K562 (cell line): ENCODE results near the gene ZNF77. TPM values are rescaled to one million over a fixed set of nuclear protein-coding genes. Genes with fewer than 3 reads are reported as not detected.

Experiments
- ATAC-seq: fragments of 200-7000 bp; cut with Tn5 transposase; 3 replicates; pipeline ENCODE4 v1.9.1; 2020; ENCODE audit warnings: moderate library complexity
- BruUV-seq: library from RNA; stranded (reverse); fragments of 400-500 nt; replicated peaks from 2 replicates; lab custom pipeline; 2021; lab: Mats Ljungman, UMichigan
- CTCF ChIA-PET: fragments of 300-600 bp; formaldehyde crosslinking; extraction: SDS; loops from one replicate; lab custom pipeline; 2021; ENCODE audit warnings: low intra/inter-chr PET ratio; lab: Yijun Ruan, JAX
- POLR2A ChIA-PET: fragments of 300-600, 350-650 bp; sonication (Branson Sonifier 250); formaldehyde crosslinking; extraction: SDS; loops from one replicate; lab custom pipeline; 2021; ENCODE audit warnings: antibody characterized with exemption, inconsistent platforms; lab: Yijun Ruan, JAX
- DNase-seq, 4 experiments: peaks; one replicate each; pipeline versions ENCODE4 v3.0.0 to v3.0.0-alpha.2; 2011 to 2018; ENCODE audit warnings: low spot score in 3 of 4, mixed read lengths in 3 of 4; ENCODE audit errors: extremely low read depth in 1 of 4
- FAIRE-seq: peaks from 2 replicates; lab custom pipeline; 2011; peaks lifted over from hg19 to GRCh38; lab: Jason Lieb, UNC
- H2AFZ ChIP-seq: 2 replicates; pipeline ENCODE4 v1.6.0; 2011; ENCODE audit warnings: low read depth, low read length, control low read depth, inconsistent platforms
- H3K27ac ChIP-seq: fragments of 200-600 bp; 3 replicates; pipeline ENCODE4 v1.8.0; 2011; ENCODE audit warnings: low read depth, mild to moderate bottlenecking, control low read depth, inconsistent platforms, low read length, moderate library complexity, mixed read lengths; ENCODE audit errors: extremely low read depth
- H3K27me3 ChIP-seq, 2 experiments: fragments of 300-600 bp in 1 of 2; 2 replicates in 1 of 2; 3 replicates in 1 of 2; pipeline versions ENCODE4 v1.6.0 to v1.8.0; 2011; ENCODE audit warnings: inconsistent platforms in 2 of 2, low read length in 2 of 2, mild to moderate bottlenecking in 1 of 2, mixed read lengths in 1 of 2, moderate library complexity in 1 of 2; ENCODE audit not compliant: control insufficient read depth in 2 of 2, insufficient read depth in 2 of 2
- H3K36me3 ChIP-seq: fragments of 300-600 bp; 3 replicates; pipeline ENCODE4 v1.8.0; 2011; ENCODE audit warnings: mild to moderate bottlenecking, low read length, inconsistent platforms; ENCODE audit not compliant: control insufficient read depth, insufficient read depth
- H3K4me1 ChIP-seq, 2 experiments: fragments of 200-600 bp in 1 of 2; replicated peaks in 1 of 2; 2 replicates in 1 of 2; 3 replicates in 1 of 2; pipeline versions ENCODE4 v1.5.1 to v1.8.0; 2011; ENCODE audit warnings: inconsistent platforms in 2 of 2, low read length in 2 of 2, mild to moderate bottlenecking in 1 of 2, mixed read lengths in 1 of 2, moderate library complexity in 1 of 2; ENCODE audit not compliant: control insufficient read depth in 2 of 2, insufficient read depth in 2 of 2
- H3K4me2 ChIP-seq: 2 replicates; pipeline ENCODE4 v1.6.1; 2011; ENCODE audit warnings: low read length, control low read depth, inconsistent platforms, mixed read lengths; ENCODE audit not compliant: insufficient read depth
- H3K4me3 ChIP-seq: fragments of 200-600 bp; sonication (generic), shearing (Covaris generic); 2 replicates; pipeline ENCODE4 v1.5.1; 2016; ENCODE audit warnings: control low read depth, inconsistent platforms
- H3K79me2 ChIP-seq: fragments of 200-600 bp; 3 replicates; pipeline ENCODE4 v1.8.0; 2011; ENCODE audit warnings: low read length, inconsistent platforms; ENCODE audit not compliant: control insufficient read depth, insufficient read depth
- H3K9ac ChIP-seq, 2 experiments: 2 replicates each; pipeline versions ENCODE4 v1.6.0 to v1.6.1; 2011; ENCODE audit warnings: low read depth in 2 of 2, low read length in 2 of 2, control low read depth in 1 of 2, inconsistent platforms in 1 of 2, mild to moderate bottlenecking in 1 of 2, mixed read lengths in 1 of 2; ENCODE audit not compliant: insufficient read depth in 1 of 2
- H3K9me1 ChIP-seq: one replicate; pipeline ENCODE4 v1.6.0; 2011; ENCODE audit warnings: inconsistent platforms, mild to moderate bottlenecking, low read length, moderate library complexity; ENCODE audit not compliant: control insufficient read depth, insufficient read depth
- H3K9me3 ChIP-seq: replicated peaks from 2 replicates; pipeline ENCODE4 v1.5.1; 2011; ENCODE audit warnings: low read depth, low read length, inconsistent platforms; ENCODE audit not compliant: control insufficient read depth, insufficient read depth
- H4K20me1 ChIP-seq: replicated peaks from 2 replicates; pipeline ENCODE4 v1.6.1; 2011; ENCODE audit warnings: low read length, inconsistent platforms, mixed read lengths; ENCODE audit not compliant: control insufficient read depth, insufficient read depth
- CEBPB ChIP-seq: fragments of 450-650 bp; IDR thresholded peaks from 2 replicates; pipeline ENCODE4 v1.6.1; 2016; ENCODE audit warnings: missing genetic modification characterization, missing compliant biosample characterization
- CREB3 ChIP-seq: fragments of 450-650 bp; conservative IDR thresholded peaks from 2 replicates; pipeline ENCODE4 v1.6.1; 2016; ENCODE audit warnings: missing genetic modification characterization, low read depth, mild to moderate bottlenecking, missing compliant biosample characterization, moderate library complexity
- POLR2G ChIP-seq: fragments of 200-400 bp; formaldehyde crosslinking; IDR thresholded peaks from 2 replicates; pipeline ENCODE4 v1.6.1; 2017; ENCODE audit warnings: low read depth, mild to moderate bottlenecking, antibody characterized with exemption, low read length, moderate library complexity
- RBFOX2 ChIP-seq: fragments of 200-400 bp; formaldehyde crosslinking; IDR thresholded peaks from 2 replicates; pipeline ENCODE4 v1.6.1; 2017; ENCODE audit warnings: low read depth, mild to moderate bottlenecking, low read length, moderate library complexity
- TAF1 ChIP-seq: IDR thresholded peaks from 2 replicates; pipeline ENCODE4 v1.6.1; 2011; ENCODE audit warnings: mild to moderate bottlenecking, low read length, moderate library complexity; ENCODE audit not compliant: insufficient read depth, control insufficient read depth, severe bottlenecking; ENCODE audit errors: extremely low read depth
- ZBTB33 ChIP-seq: sonication (generic); formaldehyde crosslinking; IDR thresholded peaks from 2 replicates; pipeline ENCODE4 v1.8.1; 2023; ENCODE audit warnings: mild to moderate bottlenecking, missing genetic modification reagents
- WGBS: fragments of 100-300 bp; shearing (Covaris generic); methylation state at CpG from one replicate; pipeline ENCODE4 v1.1.6; 2016; ENCODE audit warnings: low coverage, mixed read lengths; ENCODE audit not compliant: insufficient coverage; ENCODE audit errors: missing lambda C conversion rate; 5-methylcytosine and 5-hydroxymethylcytosine counted together
- in situ Hi-C: fragments of 300-500 bp; cut with MboI; formaldehyde crosslinking; loops from 4 replicates; pipeline ENCODE4 v1.15.0; 2018; ENCODE audit warnings: inconsistent platforms, mixed read lengths
- intact Hi-C: fragments of 100-400 bp; cut with micrococcal nuclease; formaldehyde crosslinking; loops from 2 replicates; pipeline ENCODE4 v1.14.2; 2022
- polyA plus RNA-seq, 8 experiments: library from polyadenylated mRNA; depleted of rRNA in 4 of 8; stranded (reverse) in 5 of 8; unstranded in 3 of 8; fragments of >200 nt; fragmentation: Nextera tagmentation in 2 of 8; fragmentation: Illumina TruSeq in 1 of 8; extraction: Ambion mirVana in 2 of 8; extraction: Trizol in 1 of 8; gene quantifications; 2 replicates each; pipeline versions ENCODE4 v1.2.1 to v1.2.3, GENCODE V29; 2011 to 2014; ENCODE audit warnings: inconsistent platforms in 1 of 8, missing spikeins in 1 of 8
- total RNA-seq, 7 experiments: library from RNA; depleted of rRNA in 6 of 7; stranded (reverse); fragments of >200 nt in 6 of 7; fragmentation: Illumina TruSeq in 2 of 7; extraction: Trizol in 2 of 7; gene quantifications; 2 replicates each; pipeline versions ENCODE4 v1.2.1 to v1.2.3, GENCODE V29; 2011 to 2021; ENCODE audit warnings: low replicate concordance in 1 of 7

Gene ZNF77
- total and polyA plus RNA-seq, 9 of the 15 experiments (the other 6 are each of a cell fraction or from before 2014, with no cell fraction given): 4.3 to 14.5 (median 7.7) TPM

- FAIRE-seq (no peak), DNase-seq (no peak), ATAC-seq (no peak)
- H3K4me1 ChIP-seq: no peaks in the 10 kb centered on the region; a peak in 1 of 5 replicates
- CTCF ChIA-PET: no interaction called here
- H3K9me3 ChIP-seq: peaks cover 5% of the 10 kb centered on the region; the same call in 1 of the 2 replicates
- peaks cover 5% of the 10 kb centered on the region; the same call in 2 of the 3 replicates for H3K36me3 ChIP-seq
- H3K9ac ChIP-seq: no peak overlapping the region
- in situ Hi-C loops (no loop called here), intact Hi-C loops (no loop called here)
- BruUV-seq: no TSS peak
- no peaks in the 10 kb centered on the region for H4K20me1 ChIP-seq
- no peaks in the 10 kb centered on the region for H3K79me2 ChIP-seq
- no peaks in the 10 kb centered on the region for H3K9me1 ChIP-seq
- TF ChIP-seq RBFOX2 (0 out of 2 replicates have a peak, but pooled peaks have one; percentile 30), POLR2G (peak; percentile 63), CREB3 (no peak), ZBTB33 (CRISPR knock-in tag) (0 out of 2 replicates have a peak, but pooled peaks have one; percentile 25), CEBPB (tag) (peak; percentile 23; the same call in 1 of the 2 replicates), TAF1 (no peak)
- POLR2A ChIA-PET: no interaction called here
- no peak overlapping the region for H3K27ac ChIP-seq
- 100% methylated on average over 10 of the region's 53 CpGs for WGBS
- H3K4me3 ChIP-seq: no peak overlapping the region
- no peaks in the 10 kb centered on the region for H3K27me3 ChIP-seq
- H3K4me2 ChIP-seq: no peak overlapping the region
- H2AFZ ChIP-seq: no peak overlapping the region
Observed at GRCh38 chr19:2926341-2927031, 18.3 kb downstream of the ZNF77 start.
